Heart left ventricle (tissue), 13 donors: ENCODE measurements around the gene SHC3.

ENCODE experiments used
- POLR2A ChIP-seq, 2 donors: fragments of 450-650 bp; IDR thresholded peaks; one replicate each; pipeline ENCODE4 v1.6.1; 2017; ENCODE audit warnings: antibody characterized with exemption in 2 of 2, mild to moderate bottlenecking in 2 of 2, moderate library complexity in 2 of 2
- TF ChIP-seq, protein P1 (sequence below), 12 donors: fragments of 200-600 bp; sonication (generic) in 4 of 12; IDR thresholded peaks; one replicate each; pipeline versions ENCODE4 v1.5.0 to v1.8.0; 2018 to 2022; ENCODE audit warnings: antibody characterized with exemption in 12 of 12, mild to moderate bottlenecking in 5 of 12
- donor health status: ischemic (EF 13 %, LVEDD 7.1; RV severe dilation, severe dysfunction).
- donor health status: DM: no; HTN: yes; CAD: no.
- donor health status: DM: no; HTN: no; CAD: no.
- donor health status: ischemic (EF 25% LVEDD 6.9; RV normal size, moderate dysfunction).
- donor health status: ischemic (EF 25% LVEDD 5.7; RV mildly dilated, moderate dysfunction).
- donor health status: ischemic (EF 35%, LVEDD 5.7; RV mildly dilated, moderate dysfunction).
- donor health status: nonischemic (EF 11% LVEDD 7.7; RV severe dilation, severe dysfunction).
- donor health status: DM: yes; HTN: yes; CAD: no.
- donor health status: PGD.
- donor health status: ischemic (EF 29% LVEDD 5.4; RV normal size, mild dysfunction).
- donor health status: nonischemic (EF 23%, LVEDD 6.1; RV moderate dilation, normal function).

DNA sequence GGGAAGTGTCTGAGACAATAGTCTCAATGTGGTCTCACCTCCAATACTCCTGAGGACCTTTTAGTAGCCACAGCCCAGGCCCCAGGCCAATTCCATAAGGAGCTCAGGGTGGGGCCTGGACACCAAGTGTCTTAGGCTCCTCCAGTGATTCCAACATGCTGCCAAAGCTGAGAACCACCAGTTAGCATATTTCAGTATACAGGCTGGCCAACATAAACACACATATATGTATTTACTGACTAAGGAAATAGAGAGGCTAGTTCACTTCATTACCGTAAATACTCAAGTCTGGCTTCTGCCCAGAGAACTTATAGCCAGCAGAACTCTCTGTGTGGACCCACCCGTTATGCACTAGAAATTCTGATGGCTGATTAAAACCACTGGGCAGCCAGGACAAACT, 163.3 kb downstream of the SHC3 start:
- no peak for TF ChIP-seq POLR2A (IDR thresholded peaks at IDR 0.05)
- TF ChIP-seq, protein P1, sequence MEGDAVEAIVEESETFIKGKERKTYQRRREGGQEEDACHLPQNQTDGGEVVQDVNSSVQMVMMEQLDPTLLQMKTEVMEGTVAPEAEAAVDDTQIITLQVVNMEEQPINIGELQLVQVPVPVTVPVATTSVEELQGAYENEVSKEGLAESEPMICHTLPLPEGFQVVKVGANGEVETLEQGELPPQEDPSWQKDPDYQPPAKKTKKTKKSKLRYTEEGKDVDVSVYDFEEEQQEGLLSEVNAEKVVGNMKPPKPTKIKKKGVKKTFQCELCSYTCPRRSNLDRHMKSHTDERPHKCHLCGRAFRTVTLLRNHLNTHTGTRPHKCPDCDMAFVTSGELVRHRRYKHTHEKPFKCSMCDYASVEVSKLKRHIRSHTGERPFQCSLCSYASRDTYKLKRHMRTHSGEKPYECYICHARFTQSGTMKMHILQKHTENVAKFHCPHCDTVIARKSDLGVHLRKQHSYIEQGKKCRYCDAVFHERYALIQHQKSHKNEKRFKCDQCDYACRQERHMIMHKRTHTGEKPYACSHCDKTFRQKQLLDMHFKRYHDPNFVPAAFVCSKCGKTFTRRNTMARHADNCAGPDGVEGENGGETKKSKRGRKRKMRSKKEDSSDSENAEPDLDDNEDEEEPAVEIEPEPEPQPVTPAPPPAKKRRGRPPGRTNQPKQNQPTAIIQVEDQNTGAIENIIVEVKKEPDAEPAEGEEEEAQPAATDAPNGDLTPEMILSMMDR (IDR thresholded peaks at IDR 0.05): no peak
